Measurements from ENCODE around the gene CCL25. TPM values are rescaled to one million over a fixed set of nuclear protein-coding genes. Genes with fewer than 3 reads are reported as not detected.

The CCL25 gene
- total RNA-seq, 1 experiment from 2014 or later: not detected

- DNase-seq (ENCODE audit: low spot score): no peak
These were observed 6.5 kb upstream of the CCL25 start for GRCh38 chr19:8045872-8046568.

DNA sequence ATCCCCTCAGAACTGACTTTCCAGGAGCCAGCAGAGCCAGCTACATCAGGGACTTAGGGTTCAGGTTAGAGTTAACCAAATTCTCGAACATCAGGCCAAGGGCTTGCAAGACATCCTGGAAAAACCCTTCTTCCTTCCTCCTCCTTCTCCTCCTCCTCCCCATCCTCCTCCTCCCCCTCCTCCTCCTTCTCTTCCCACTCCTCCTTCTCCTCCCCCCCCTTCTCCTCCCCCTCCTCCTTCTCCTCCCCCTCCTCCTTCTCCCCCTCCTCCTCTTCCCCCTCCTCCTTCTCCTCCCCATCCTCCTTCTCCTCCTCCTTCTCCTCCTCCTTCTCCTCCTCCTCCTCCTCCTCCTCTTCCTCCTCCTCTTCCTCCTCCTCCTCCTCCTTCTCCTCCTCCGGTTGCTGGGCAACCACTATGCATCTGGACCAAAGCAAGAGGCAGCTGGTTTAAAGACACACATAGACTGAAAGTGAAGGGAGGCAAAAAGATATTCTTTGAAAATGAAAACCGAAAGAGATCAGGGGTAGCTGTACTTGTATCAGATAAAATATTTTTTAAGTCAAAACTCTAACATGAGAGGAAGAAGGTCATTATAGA lies 5.9 kb upstream of the CCL25 start:
- DNase-seq (ENCODE audit: low spot score): no peak

DNA sequence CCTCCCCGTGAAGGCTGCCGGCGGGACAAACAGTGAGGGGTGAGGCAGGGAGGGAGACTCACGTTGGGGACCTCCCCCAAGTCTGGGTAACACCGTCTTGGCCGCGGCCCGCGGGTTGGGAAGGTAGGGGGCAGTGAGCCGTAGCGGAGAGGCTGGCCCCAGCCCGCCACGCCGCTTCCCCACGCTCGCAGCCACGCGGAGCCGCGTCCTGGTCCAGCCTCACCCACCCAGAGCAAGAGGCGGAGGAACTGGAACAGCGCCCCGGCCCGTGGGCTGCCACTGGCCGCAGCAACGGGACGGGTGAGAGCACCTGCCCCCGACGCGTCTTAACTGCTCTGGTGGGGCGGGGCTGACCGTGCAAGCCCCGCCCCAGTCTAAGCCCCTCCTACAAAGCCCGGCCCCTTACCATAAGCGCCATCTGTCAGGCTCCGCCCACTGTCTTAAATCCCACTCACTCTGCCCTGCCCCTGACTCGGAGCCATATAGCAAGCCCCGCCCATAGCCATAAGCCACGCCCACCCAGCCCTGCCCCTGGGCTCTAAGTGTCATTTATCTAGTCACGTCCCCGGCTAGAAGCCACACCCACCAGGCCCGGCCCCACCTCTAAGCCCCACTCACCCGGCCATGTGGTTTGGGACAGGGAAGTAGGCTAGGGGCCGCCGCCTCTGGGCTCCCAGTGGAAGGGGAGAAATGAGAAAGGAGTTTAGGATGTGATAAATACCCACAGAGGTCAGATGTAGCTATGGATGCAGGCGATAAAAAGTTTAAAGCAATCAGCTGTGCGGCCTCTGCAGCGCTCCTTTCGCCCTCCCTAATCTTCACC lies 2.1 kb upstream of the CCL25 start:
- peak; percentile 9 for DNase-seq (ENCODE audit: low spot score)

DNA sequence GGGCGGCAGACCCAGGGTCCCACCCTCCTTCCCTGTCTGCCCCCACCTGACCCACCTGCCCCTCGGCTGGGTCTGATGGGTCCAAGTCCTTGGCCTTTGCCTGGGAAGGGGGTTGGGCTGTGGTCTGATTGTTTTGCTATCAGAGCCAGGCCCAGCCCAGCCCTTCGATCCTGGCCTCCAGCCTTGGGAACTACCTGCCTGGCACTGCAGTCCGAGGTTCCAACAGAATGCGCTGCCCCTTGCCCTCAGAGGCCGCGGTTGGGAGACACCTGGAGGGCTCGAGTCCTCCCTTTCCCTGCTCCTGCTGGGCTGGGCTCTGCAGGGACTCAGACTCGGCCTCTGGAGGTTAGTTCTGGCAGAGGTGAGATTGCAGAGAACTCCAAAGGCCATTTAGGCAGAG lies 1.6 kb downstream of the CCL25 start:
- no peak for DNase-seq (ENCODE audit: low spot score)

GRCh38 chr19:8056533-8056932 lies 4.0 kb downstream of the CCL25 start:
- DNase-seq (ENCODE audit: low spot score): no peak

GRCh38 chr19:8057545-8058270 lies 5.1 kb downstream of the CCL25 start:
- no peak for DNase-seq (ENCODE audit: low spot score)

DNA sequence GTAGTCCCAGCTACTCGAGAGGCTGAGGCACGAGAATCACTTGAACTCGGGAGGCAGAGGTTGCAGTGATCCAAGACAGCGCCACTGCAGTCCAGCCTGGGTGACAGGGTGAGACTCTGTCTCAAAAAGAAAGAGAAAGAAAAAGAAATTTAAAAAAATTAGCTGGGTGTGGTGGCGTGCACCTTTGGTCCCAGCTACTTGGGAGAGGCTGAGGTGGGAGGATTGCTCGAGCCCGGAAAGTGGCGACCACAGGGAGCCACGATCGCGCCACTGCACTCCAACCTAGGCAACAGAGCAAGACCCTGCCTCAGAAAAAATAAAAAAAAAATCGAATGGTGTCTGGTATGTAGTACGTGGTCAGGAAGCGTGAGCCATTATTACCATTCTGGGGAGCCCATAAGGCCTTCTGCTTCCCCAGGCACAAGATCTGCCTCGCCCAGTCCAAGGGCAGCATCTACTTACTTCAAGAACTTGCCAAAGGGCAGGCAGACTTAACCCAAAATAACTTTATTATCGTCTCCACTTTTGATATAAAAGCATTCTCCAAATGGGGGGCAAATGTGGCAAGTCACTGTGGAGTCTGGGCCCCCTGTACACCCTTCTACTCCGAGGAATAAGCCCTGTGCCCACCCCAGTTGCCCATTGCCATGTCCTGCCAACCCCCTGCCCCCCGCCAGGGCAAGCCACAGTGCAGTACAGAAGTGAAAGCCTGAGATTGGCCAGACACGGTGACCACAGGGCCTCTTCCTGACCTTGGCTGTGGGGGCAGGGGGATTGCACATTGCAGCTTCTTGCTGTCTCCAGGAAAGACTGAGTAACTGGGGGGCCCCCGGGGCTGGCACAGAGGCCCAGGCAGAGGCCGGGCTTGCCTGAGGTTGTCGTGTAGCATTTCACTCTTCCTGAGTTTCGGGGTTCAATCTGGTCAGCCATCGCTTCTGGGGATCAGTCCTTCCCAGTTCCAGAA lies 12.6 kb downstream of the CCL25 start:
- DNase-seq (ENCODE audit: low spot score): no peak

- no peak for DNase-seq (ENCODE audit: low spot score)
These were observed 13.3 kb downstream of the CCL25 start for GRCh38 chr19:8065875-8066261.

DNA sequence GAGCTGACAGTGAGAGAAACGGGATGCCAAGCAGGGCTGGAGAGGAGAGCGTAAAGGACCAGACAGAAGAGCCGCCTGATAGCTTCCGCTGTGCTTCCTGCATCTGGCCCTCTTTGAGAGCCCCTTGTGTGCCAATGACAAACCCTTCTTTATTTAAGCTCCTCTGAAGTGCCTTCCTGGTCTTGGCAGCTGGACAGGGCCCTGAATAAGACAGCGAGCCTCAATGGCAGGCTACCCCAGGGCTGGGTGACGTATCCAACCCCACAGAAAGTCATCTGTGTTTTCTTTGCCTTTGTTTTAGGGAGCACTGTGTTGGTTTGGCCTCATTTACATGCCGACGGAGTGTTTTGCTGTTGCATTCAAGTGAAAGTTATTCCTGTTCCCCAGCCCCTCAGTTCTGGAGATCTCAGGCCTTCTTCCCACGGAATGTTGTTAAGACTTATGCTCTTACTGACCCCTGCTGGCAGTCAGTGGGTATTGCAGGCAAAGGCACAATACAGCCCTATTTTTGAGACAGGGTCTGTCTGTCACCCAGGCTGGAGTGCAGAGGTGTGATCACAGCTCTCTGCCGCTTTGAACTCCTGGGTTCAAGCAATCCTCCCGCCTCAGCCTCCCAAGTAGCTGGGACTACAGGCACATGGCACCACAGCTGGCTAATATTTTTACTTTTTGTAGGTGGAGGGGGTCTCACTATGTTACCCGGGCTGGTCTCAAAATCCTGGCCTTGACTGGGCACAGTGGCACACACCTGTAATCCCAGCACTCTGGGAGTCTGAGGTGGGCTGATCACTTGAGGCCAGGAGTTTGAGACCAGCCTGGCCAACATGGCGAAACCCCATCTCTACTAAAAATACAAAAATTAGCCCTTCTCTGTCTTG lies 16.8 kb downstream of the CCL25 start:
- DNase-seq (ENCODE audit: low spot score): peak; percentile 30

- DNase-seq (ENCODE audit: low spot score): no peak
These were observed 19.4 kb downstream of the CCL25 start for GRCh38 chr19:8071912-8072311.

- no peak for DNase-seq (ENCODE audit: low spot score)
These were observed 21.9 kb downstream of the CCL25 start for GRCh38 chr19:8074501-8074900.

DNA sequence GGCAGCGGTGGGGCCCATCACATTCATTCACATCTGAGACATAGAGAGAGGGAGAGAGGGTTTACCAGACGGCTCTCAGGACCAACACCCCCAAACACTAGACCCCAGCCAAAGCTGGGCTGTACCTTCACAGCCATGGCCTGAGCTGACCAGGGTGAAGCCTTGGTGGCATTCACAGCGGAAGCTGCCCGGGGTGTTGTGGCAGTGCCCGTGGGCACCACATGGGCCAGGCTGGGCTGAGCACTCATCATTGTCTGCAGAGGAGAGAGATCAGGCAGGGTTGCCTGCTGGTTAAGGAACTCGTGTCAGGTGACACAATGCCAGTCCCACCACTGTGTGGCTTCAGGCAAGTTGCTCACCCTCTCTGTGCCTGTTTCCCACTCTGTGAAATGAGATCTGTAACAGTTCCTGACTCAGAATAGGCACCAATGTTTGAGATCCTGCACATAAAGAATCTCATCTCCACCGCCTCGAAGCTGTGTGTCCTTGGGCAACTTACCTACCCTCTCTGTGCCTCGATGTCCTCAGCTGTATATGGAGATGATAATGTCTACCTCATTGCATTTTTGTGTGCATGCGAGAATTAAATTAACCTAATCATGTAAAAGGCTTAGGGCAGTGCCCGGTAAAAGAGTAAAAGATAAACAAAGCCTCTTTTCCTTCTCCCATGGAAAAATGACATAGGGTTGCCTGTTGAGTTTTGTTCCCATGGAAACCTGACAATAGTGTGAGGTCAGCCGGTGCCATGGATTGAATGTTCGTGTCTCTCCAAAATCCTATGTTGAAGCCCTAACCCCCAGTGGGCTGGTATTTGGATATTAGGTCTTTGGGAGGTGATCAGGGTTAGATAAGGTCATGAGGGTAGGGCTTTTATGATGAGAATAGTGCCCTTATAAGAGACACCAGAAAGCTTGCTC lies 22.9 kb downstream of the CCL25 start:
- DNase-seq (ENCODE audit: low spot score): no peak

- no peak for DNase-seq (ENCODE audit: low spot score)
These were observed 27.4 kb downstream of the CCL25 start for GRCh38 chr19:8079988-8080387.

DNA sequence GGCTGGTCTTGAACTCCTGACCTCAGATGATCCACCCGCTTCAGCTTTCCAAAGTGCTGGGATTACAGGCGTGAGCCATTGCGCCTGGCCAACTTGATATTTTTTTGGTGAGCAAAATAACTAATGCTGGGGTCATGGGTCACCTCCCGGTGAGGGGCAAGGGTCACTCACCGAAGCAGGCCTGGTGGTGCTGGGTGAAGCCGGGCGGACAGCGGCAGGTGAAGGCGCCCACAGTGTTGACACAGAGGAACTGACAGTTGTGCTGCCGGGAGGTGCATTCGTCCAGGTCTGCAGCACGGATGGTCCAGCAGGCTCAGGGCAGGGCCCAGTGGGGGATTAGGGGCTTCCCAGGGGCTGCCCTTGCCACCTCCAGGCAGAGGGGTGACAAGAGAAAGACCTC lies 28.3 kb downstream of the CCL25 start:
- no peak for DNase-seq (ENCODE audit: low spot score)

- no peak for DNase-seq (ENCODE audit: low spot score)
These were observed 29.3 kb downstream of the CCL25 start for GRCh38 chr19:8081569-8082550.

- no peak for DNase-seq (ENCODE audit: low spot score)
These were observed 30.6 kb downstream of the CCL25 start for GRCh38 chr19:8083141-8083540.

DNA sequence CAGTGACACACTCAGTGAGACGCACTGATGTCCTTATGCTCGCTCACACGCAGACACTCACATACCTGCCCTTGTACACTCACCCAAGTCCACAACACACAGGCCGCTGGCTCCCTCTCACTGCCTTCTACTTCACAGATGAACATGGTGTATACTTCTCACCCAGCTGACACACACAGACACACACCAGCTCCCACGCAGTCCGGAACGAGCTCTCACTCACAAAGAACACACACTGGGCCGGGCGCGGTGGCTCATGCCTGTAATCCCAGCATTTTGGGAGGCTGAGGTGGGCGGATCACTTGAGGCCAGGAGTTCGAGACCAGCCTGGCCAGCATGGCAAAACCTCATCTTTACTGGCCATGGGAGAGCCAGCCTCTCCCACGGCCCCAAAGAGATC lies 31.6 kb downstream of the CCL25 start:
- no peak for DNase-seq (ENCODE audit: low spot score)
